WTC11 (cell line): ENCODE results near the gene RNASE11. TPM values are rescaled to one million over a fixed set of nuclear protein-coding genes. Genes with fewer than 3 reads are reported as not detected.
A peak's percentile ranks its signal among the peaks of the same experiment; 100 is the strongest.
"Not testable (repeated sequence)": the region's sequence is repeated elsewhere in the genome, so short reads cannot be mapped to it uniquely, and the experiment has no call there.

Experiments
- ATAC-seq: fragments of 200-7000 bp; cut with Tn5 transposase; 2 replicates; pipeline ENCODE4 v1.10.0; 2021; ENCODE audit warnings: mild to moderate bottlenecking, moderate library complexity
- CTCF ChIA-PET: fragments of 300-600 bp; sonication (Branson Sonifier 250); formaldehyde crosslinking; loops from one replicate; lab custom pipeline; 2021; ENCODE audit warnings: antibody characterized with exemption; lab: Charles Lee
- POLR2A ChIA-PET: fragments of 350-600 bp; sonication (Branson Sonifier 250); formaldehyde crosslinking; loops from one replicate; lab custom pipeline; 2021; ENCODE audit warnings: antibody characterized with exemption; lab: Charles Lee
- DNase-seq: peaks from one replicate; pipeline ENCODE4 v3.0.0; 2021; ENCODE audit warnings: low spot score
- H3K27ac Mint-ChIP-seq: 2 replicates; pipeline ENCODE4 v1.8.0; 2021; ENCODE audit warnings: mixed read lengths
- H3K27me3 Mint-ChIP-seq: 2 replicates; pipeline ENCODE4 v1.8.0; 2021; ENCODE audit warnings: low read depth, mild to moderate bottlenecking, moderate library complexity, mixed read lengths
- H3K36me3 Mint-ChIP-seq: 2 replicates; pipeline ENCODE4 v1.8.0; 2021; ENCODE audit warnings: mixed read lengths
- H3K4me1 Mint-ChIP-seq: 2 replicates; pipeline ENCODE4 v1.8.0; 2022; ENCODE audit warnings: mixed read lengths
- H3K4me3 Mint-ChIP-seq: 2 replicates; pipeline ENCODE4 v1.8.0; 2021; ENCODE audit warnings: mild to moderate bottlenecking, moderate library complexity, mixed read lengths
- H3K9me3 Mint-ChIP-seq: 2 replicates; pipeline ENCODE4 v1.8.0; 2021; ENCODE audit warnings: mixed read lengths
- ATF1 ChIP-seq: sonication (generic); formaldehyde crosslinking; IDR thresholded peaks from 2 replicates; pipeline ENCODE4 v1.8.1; 2023; ENCODE audit warnings: mild to moderate bottlenecking, moderate library complexity, missing genetic modification reagents
- CREM ChIP-seq: sonication (generic); formaldehyde crosslinking; IDR thresholded peaks from 2 replicates; pipeline ENCODE4 v1.8.1; 2022; ENCODE audit warnings: mild to moderate bottlenecking, missing genetic modification reagents, moderate library complexity
- GRHL2 ChIP-seq: fragments of 250-450 bp; sonication (Bioruptor Pico); IDR thresholded peaks from 2 replicates; pipeline ENCODE4 v1.8.0; 2022; ENCODE audit warnings: mild to moderate bottlenecking, moderate library complexity; ENCODE audit not compliant: insufficient replicate concordance, severe bottlenecking
- NFE2L1 ChIP-seq: sonication (generic); formaldehyde crosslinking; IDR thresholded peaks from 2 replicates; pipeline ENCODE4 v1.8.1; 2023; ENCODE audit warnings: missing genetic modification reagents
- OVOL2 ChIP-seq: fragments of 250-450 bp; sonication (Bioruptor Pico); IDR thresholded peaks from 2 replicates; pipeline ENCODE4 v1.9.0; 2021; ENCODE audit warnings: mild to moderate bottlenecking, borderline replicate concordance
- SMAD3 ChIP-seq: sonication (generic); formaldehyde crosslinking; IDR thresholded peaks from 2 replicates; pipeline ENCODE4 v1.8.0; 2022; ENCODE audit warnings: missing genetic modification reagents, mild to moderate bottlenecking, borderline replicate concordance
- SMAD4 ChIP-seq: sonication (generic); formaldehyde crosslinking; IDR thresholded peaks from 2 replicates; pipeline ENCODE4 v1.8.0; 2022; ENCODE audit warnings: mild to moderate bottlenecking, missing genetic modification reagents
- SOX15 ChIP-seq: fragments of 250-450 bp; sonication (Bioruptor Pico); IDR thresholded peaks from 2 replicates; pipeline ENCODE4 v1.9.0; 2021; ENCODE audit warnings: mild to moderate bottlenecking
- TEAD1 ChIP-seq: sonication (generic); formaldehyde crosslinking; IDR thresholded peaks from 2 replicates; pipeline ENCODE4 v1.8.0; 2022; ENCODE audit warnings: mild to moderate bottlenecking, missing genetic modification reagents
- TEAD4 ChIP-seq: sonication (generic); formaldehyde crosslinking; IDR thresholded peaks from 2 replicates; pipeline ENCODE4 v1.8.0; 2022; ENCODE audit warnings: mild to moderate bottlenecking, missing genetic modification reagents
- TP53 ChIP-seq: sonication (generic); formaldehyde crosslinking; IDR thresholded peaks from 2 replicates; pipeline ENCODE4 v1.8.1; 2023; ENCODE audit warnings: mild to moderate bottlenecking, missing genetic modification reagents
- ZNF232 ChIP-seq: sonication (generic); formaldehyde crosslinking; IDR thresholded peaks from 2 replicates; pipeline ENCODE4 v1.8.0; 2022; ENCODE audit warnings: mild to moderate bottlenecking, missing genetic modification reagents
- ZNF416 ChIP-seq: fragments of 250-450 bp; sonication (Bioruptor Pico); IDR thresholded peaks from 2 replicates; pipeline ENCODE4 v1.9.0; 2021; ENCODE audit warnings: mild to moderate bottlenecking, inconsistent platforms
- ZNF423 ChIP-seq: fragments of 250-450 bp; sonication (Bioruptor Pico); IDR thresholded peaks from 2 replicates; pipeline ENCODE4 v2.1.2; 2022; ENCODE audit warnings: mild to moderate bottlenecking, moderate library complexity
- ZNF671 ChIP-seq: fragments of 250-450 bp; sonication (Bioruptor Pico); IDR thresholded peaks from 2 replicates; pipeline ENCODE4 v1.8.0; 2021; ENCODE audit warnings: mild to moderate bottlenecking
- total RNA-seq: library from RNA; stranded (reverse); gene quantifications from 3 replicates; pipeline ENCODE4 v1.2.3, GENCODE V29; 2021
- TF ChIP-seq, protein P1 (sequence below): sonication (generic); formaldehyde crosslinking; IDR thresholded peaks from 2 replicates; pipeline ENCODE4 v1.8.1; 2023; ENCODE audit warnings: mild to moderate bottlenecking, missing genetic modification reagents, borderline replicate concordance
- TF ChIP-seq, protein P2 (sequence below): sonication (generic); formaldehyde crosslinking; IDR thresholded peaks from 2 replicates; pipeline ENCODE4 v1.8.1; 2023; ENCODE audit warnings: mild to moderate bottlenecking, missing genetic modification reagents
- TF ChIP-seq, protein P3 (sequence below): sonication (generic); formaldehyde crosslinking; IDR thresholded peaks from 2 replicates; pipeline ENCODE4 v1.8.1; 2022; ENCODE audit warnings: missing genetic modification reagents, borderline replicate concordance

Gene RNASE11
- total RNA-seq, 1 experiment from 2014 or later = not detected

DNA sequence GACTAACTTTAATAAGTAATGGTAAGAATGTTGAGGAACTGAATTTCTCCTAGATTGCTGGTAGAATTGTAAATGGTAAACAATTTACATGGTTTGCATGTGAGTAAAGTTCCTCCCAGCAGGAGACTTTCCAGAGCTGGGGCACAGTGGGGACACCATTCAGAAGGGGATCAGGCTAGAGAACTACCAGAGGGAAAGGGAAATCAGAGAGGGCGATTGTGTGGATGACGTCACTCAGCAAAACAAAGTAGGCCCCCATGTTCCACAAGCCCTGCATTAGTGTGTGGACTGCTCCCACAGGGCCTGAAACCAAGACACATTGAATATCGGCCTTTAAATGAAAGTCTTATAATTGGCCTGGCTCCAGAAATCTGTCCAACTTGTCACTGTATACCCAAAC, 9.5 kb downstream of the RNASE11 start (continued):
- TF ChIP-seq, protein P1, sequence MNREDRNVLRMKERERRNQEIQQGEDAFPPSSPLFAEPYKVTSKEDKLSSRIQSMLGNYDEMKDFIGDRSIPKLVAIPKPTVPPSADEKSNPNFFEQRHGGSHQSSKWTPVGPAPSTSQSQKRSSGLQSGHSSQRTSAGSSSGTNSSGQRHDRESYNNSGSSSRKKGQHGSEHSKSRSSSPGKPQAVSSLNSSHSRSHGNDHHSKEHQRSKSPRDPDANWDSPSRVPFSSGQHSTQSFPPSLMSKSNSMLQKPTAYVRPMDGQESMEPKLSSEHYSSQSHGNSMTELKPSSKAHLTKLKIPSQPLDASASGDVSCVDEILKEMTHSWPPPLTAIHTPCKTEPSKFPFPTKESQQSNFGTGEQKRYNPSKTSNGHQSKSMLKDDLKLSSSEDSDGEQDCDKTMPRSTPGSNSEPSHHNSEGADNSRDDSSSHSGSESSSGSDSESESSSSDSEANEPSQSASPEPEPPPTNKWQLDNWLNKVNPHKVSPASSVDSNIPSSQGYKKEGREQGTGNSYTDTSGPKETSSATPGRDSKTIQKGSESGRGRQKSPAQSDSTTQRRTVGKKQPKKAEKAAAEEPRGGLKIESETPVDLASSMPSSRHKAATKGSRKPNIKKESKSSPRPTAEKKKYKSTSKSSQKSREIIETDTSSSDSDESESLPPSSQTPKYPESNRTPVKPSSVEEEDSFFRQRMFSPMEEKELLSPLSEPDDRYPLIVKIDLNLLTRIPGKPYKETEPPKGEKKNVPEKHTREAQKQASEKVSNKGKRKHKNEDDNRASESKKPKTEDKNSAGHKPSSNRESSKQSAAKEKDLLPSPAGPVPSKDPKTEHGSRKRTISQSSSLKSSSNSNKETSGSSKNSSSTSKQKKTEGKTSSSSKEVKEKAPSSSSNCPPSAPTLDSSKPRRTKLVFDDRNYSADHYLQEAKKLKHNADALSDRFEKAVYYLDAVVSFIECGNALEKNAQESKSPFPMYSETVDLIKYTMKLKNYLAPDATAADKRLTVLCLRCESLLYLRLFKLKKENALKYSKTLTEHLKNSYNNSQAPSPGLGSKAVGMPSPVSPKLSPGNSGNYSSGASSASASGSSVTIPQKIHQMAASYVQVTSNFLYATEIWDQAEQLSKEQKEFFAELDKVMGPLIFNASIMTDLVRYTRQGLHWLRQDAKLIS (CRISPR knock-in tag) = no peak
- TF ChIP-seq ATF1 = no peak
- no peak for TF ChIP-seq SOX15 (CRISPR knock-in tag)
- TF ChIP-seq, protein P2, sequence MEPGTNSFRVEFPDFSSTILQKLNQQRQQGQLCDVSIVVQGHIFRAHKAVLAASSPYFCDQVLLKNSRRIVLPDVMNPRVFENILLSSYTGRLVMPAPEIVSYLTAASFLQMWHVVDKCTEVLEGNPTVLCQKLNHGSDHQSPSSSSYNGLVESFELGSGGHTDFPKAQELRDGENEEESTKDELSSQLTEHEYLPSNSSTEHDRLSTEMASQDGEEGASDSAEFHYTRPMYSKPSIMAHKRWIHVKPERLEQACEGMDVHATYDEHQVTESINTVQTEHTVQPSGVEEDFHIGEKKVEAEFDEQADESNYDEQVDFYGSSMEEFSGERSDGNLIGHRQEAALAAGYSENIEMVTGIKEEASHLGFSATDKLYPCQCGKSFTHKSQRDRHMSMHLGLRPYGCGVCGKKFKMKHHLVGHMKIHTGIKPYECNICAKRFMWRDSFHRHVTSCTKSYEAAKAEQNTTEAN = peak; percentile 58; the same call in 1 of the 2 replicates
- peak; percentile 56; the same call in 1 of the 2 replicates for TF ChIP-seq ZNF423 (CRISPR knock-in tag)
- TF ChIP-seq TP53 (CRISPR knock-in tag) = no peak
- TF ChIP-seq SMAD3 (CRISPR knock-in tag) = no peak
- no peak for TF ChIP-seq ZNF671 (CRISPR knock-in tag)
- no peak for TF ChIP-seq ZNF416 (CRISPR knock-in tag)
- TF ChIP-seq NFE2L1 (CRISPR knock-in tag) = 0 out of 2 replicates have a peak, but pooled peaks have one; percentile 5
- TF ChIP-seq ZNF232 (CRISPR knock-in tag) = no peak
- TF ChIP-seq GRHL2 (CRISPR knock-in tag) = no peak
- TF ChIP-seq, protein P3, sequence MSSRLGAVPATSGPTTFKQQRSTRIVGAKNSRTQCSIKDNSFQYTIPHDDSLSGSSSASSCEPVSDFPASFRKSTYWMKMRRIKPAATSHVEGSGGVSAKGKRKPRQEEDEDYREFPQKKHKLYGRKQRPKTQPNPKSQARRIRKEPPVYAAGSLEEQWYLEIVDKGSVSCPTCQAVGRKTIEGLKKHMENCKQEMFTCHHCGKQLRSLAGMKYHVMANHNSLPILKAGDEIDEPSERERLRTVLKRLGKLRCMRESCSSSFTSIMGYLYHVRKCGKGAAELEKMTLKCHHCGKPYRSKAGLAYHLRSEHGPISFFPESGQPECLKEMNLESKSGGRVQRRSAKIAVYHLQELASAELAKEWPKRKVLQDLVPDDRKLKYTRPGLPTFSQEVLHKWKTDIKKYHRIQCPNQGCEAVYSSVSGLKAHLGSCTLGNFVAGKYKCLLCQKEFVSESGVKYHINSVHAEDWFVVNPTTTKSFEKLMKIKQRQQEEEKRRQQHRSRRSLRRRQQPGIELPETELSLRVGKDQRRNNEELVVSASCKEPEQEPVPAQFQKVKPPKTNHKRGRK (CRISPR knock-in tag) = no peak
- peak; percentile 60; the same call in 1 of the 2 replicates for TF ChIP-seq CREM (CRISPR knock-in tag)
- no peak for TF ChIP-seq OVOL2 (CRISPR knock-in tag)
- no peak for TF ChIP-seq SMAD4 (CRISPR knock-in tag)

DNA sequence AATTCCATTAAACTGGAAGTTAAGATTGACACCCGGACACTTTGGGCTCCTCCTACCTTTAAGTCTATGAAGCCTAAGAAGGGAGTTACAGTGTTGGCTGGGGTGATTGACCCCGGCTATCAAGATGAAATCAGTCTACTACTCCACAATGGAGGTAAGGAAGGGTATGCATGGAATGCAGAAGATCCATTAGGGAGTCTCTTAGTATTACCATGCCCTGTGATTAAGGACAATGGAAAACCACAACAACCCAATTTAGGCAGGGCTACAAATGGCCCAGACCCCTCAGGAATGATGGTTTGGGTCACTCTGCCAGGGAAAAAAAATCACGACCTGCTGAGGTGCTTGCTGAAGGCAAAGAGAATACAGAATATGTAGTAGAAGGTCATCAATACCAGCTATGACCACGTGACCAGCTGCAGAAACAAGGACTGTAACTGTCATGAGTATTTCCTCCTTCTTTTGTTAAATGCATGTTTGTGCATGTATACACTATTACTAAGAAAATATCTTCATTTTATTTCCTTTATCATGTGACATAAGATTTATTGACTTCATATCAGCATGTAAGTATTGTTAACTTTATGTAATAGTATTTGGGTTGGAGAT, 15.3 kb downstream of the RNASE11 start:
- H3K27me3 Mint-ChIP-seq, ATAC-seq, CTCF ChIA-PET, POLR2A ChIA-PET, H3K4me3 Mint-ChIP-seq, DNase-seq: not testable (repeated sequence)
- TF ChIP-seq TEAD1 (CRISPR knock-in tag) (peak; percentile 60; the same call in 1 of the 2 replicates), TEAD4 (CRISPR knock-in tag) (peak; percentile 44; the same call in 1 of the 2 replicates)
- Mint-ChIP-seq H3K4me1 (peaks cover 24% of the 10 kb centered on the region), H3K27ac (peak overlapping the region; percentile 46), H3K36me3 (peaks cover 33% of the 10 kb centered on the region), H3K9me3 (peaks cover 44% of the 10 kb centered on the region)

DNA sequence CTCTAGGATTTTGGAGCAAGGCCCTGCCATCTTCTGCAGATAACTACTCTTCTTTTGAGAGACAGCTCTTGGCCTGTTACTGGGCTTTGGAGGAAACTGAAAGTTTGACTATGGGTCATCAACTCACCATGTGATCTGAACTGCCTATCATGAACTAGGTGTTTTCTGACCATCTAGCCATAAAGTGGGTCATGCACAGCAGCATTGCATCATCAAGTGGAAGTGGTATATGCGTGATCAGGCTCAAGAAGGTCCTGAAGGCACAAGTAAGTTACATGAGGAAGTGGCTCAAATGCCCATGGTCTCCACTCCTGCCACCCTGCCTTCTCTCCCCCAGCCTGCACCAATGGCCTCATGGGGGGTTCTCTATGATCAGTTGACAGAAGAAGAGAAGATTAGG, 17.1 kb downstream of the RNASE11 start:
- POLR2A ChIA-PET, ATAC-seq, H3K27me3 Mint-ChIP-seq, DNase-seq, H3K27ac Mint-ChIP-seq, CTCF ChIA-PET, H3K4me3 Mint-ChIP-seq: not testable (repeated sequence)
- peaks cover 30% of the 10 kb centered on the region for H3K4me1 Mint-ChIP-seq
- peaks cover 38% of the 10 kb centered on the region for H3K36me3 Mint-ChIP-seq
- H3K9me3 Mint-ChIP-seq = peaks cover 48% of the 10 kb centered on the region

DNA sequence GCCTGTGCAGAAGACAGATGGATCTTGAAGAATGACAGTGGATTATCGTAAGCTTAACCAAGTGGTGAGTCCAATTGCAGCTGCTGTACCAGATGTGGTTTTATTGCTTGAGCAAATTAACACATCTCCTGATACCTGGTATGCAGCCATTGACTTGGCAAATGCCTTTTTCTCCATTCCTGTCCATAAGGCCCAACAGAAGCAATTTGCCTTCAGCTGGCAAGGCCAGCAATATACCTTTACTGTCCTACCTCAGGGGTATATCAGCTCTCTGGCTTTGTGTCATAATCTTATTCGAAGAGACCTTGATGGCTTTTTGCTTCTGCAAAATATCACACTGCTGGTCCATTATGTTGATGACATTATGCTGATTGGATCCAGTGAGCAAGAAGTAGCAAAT, 17.9 kb downstream of the RNASE11 start:
- CTCF ChIA-PET, ATAC-seq, DNase-seq, POLR2A ChIA-PET, H3K27ac Mint-ChIP-seq, H3K27me3 Mint-ChIP-seq, H3K4me3 Mint-ChIP-seq: not testable (repeated sequence)
- Mint-ChIP-seq H3K36me3 (peaks cover 38% of the 10 kb centered on the region), H3K4me1 (peaks cover 29% of the 10 kb centered on the region), H3K9me3 (peaks cover 48% of the 10 kb centered on the region)
